C4-2B (cell line): Measurements from ENCODE around the gene ESYT2.

Experiments used
- ZFX ChIP-seq: fragments of 450-650 bp; IDR thresholded peaks from 2 replicates; pipeline ENCODE4 v1.6.1; 2017
- TF ChIP-seq, protein P1 (sequence below): fragments of 450-650 bp; conservative IDR thresholded peaks from 2 replicates; pipeline ENCODE4 v1.5.1; 2017; ENCODE audit warnings: mild to moderate bottlenecking

- TF ChIP-seq, protein P1, sequence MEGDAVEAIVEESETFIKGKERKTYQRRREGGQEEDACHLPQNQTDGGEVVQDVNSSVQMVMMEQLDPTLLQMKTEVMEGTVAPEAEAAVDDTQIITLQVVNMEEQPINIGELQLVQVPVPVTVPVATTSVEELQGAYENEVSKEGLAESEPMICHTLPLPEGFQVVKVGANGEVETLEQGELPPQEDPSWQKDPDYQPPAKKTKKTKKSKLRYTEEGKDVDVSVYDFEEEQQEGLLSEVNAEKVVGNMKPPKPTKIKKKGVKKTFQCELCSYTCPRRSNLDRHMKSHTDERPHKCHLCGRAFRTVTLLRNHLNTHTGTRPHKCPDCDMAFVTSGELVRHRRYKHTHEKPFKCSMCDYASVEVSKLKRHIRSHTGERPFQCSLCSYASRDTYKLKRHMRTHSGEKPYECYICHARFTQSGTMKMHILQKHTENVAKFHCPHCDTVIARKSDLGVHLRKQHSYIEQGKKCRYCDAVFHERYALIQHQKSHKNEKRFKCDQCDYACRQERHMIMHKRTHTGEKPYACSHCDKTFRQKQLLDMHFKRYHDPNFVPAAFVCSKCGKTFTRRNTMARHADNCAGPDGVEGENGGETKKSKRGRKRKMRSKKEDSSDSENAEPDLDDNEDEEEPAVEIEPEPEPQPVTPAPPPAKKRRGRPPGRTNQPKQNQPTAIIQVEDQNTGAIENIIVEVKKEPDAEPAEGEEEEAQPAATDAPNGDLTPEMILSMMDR: no peak
- TF ChIP-seq ZFX: no peak
Measured at GRCh38 chr7:158789842-158790241, 39.5 kb downstream of the ESYT2 start.
